Measurements from ENCODE around the gene CMC4.

DNA sequence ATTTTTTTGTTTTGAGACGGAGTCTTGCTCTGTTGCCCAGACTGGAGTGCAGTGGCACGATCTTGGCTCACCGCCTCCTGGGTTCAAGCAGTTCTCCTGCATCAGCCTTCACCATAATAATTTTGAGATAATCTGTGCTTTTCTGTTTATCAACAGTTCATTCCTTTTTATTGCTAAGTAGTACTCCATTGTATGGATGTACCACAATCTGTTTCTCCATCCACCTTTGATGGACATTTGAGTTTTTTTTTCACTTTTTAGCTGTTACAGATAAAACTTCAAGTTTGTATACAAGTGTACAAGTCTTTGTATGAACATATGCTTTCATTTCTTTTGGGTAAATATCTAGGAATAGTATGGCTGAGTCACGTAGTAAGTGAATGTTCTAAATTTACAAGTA is 35.2 kb downstream of the CMC4 start:
- TF ChIP-seq POLR2AphosphoS5 (IDR thresholded peaks at IDR 0.05; ENCODE audit: low read depth) = no peak
- TF ChIP-seq, protein P1, sequence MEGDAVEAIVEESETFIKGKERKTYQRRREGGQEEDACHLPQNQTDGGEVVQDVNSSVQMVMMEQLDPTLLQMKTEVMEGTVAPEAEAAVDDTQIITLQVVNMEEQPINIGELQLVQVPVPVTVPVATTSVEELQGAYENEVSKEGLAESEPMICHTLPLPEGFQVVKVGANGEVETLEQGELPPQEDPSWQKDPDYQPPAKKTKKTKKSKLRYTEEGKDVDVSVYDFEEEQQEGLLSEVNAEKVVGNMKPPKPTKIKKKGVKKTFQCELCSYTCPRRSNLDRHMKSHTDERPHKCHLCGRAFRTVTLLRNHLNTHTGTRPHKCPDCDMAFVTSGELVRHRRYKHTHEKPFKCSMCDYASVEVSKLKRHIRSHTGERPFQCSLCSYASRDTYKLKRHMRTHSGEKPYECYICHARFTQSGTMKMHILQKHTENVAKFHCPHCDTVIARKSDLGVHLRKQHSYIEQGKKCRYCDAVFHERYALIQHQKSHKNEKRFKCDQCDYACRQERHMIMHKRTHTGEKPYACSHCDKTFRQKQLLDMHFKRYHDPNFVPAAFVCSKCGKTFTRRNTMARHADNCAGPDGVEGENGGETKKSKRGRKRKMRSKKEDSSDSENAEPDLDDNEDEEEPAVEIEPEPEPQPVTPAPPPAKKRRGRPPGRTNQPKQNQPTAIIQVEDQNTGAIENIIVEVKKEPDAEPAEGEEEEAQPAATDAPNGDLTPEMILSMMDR (IDR thresholded peaks at IDR 0.05; ENCODE audit: insufficient read depth, low read length) = no peak

All from HL-60 (cell line).